Daoy (cell line): ENCODE data around the gene KRTAP10-8. TPM values are rescaled to one million over a fixed set of nuclear protein-coding genes. Genes with fewer than 3 reads are reported as not detected.
"Not testable (repeated sequence)": the region's sequence is repeated elsewhere in the genome, so short reads cannot be mapped to it uniquely, and the experiment has no call there.

Experiments used
- DNase-seq: peaks from one replicate; pipeline ENCODE4 v3.0.0-alpha.2; 2015; ENCODE audit warnings: low read depth
- total RNA-seq: library from RNA; depleted of rRNA; stranded (reverse); fragments of >200 nt; shearing (Covaris generic); gene quantifications from 2 replicates; pipeline ENCODE4 v1.2.3, GENCODE V29; 2014

Gene KRTAP10-8
- total RNA-seq, 1 experiment from 2014 or later = not detected

DNA sequence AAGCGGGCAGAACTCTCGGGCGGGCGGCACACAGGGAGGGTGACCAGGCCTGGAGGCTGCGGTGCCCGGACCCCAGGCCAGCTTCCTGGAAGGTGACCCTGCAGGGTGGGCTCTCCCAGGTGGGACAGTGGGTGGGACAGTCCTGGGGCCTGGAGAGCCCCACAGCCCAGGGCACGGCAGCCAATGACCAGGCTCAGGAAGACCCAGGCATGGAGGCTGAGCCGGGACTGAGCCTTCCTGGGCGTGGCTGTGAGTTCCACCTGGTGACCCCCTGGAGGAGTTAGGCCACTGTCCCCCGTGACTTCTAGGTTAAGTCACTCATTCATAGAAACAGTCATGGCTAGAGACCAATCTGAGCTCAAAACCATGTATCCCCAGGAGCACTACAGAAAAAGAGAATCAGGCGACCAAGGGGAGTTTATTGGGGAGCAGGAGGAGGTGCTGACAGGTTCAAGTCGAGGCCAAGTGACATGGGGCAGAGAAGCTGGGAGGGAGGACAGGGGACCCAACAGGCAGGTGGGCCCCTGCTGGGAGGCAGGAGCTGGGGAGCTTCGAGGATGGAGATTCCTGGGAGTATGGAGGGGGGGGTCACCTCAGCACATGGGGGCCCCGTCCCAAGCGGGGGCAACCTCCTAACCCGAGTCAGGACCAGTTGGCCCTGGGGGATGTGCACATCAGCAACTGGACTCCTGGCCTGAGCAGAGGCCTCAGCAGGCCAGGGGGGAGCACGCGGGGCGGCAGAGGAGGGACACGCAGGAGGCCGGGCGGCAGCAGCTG is 32.6 kb upstream of the KRTAP10-8 start:
- no peak for DNase-seq

- DNase-seq = no peak
These were observed 32.1 kb upstream of the KRTAP10-8 start for GRCh38 chr21:44579833-44580144.

DNA sequence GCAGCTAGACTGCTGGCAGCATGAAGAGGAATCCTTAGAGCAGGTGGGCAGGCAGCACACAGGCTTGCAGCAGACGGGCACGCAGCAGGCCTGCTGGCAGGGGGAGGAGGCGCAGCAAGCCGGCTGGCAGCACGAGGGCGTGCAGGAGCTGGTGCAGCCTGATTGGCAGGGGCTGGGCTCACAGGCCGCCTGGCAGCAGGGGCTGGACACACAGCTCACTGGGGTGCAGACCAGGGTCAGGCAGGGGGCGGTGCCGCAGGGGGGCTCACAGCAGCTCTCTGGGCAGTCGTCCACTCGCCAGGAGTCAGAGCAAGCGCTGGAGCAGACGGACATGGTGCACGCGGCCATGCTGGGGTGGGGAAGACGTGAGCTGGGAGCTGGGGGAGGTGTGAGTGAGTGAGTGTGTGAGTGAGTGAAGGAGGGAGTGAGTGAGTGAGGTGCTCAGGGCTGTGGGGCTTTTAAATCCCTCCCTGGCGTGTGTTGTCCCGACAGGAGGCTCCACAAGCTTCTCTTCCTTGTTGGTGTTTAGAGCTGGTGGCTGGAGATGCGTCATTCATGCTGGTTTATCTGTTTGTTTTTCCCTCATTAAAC is 31.6 kb upstream of the KRTAP10-8 start, which contains the start of gene KRTAP10-5:
TSS of gene KRTAP10-5 (minus strand) at position 374 of the 591 bp plus-strand sequence. CDS start at position 348, 26 bp downstream.
- DNase-seq = not testable (repeated sequence)

DNA sequence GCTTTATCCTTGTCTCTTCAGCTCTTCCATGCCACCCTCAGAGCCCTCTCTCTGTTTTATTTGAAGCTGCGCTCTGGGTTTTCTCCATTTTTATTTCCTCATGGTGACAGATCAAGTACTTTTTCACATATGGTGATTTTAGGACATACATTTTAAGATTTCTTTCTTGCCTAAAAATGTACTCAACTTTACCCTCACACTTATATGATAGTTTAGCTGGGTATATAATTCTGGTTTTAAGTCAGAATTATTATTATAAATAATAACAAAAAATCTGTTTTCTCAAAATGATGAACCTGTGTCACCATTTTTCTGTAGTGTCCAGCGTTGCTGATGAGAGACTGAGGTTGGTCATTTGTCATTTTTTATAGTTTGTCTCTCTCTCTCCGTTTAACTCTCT is 30.7 kb upstream of the KRTAP10-8 start:
- no peak for DNase-seq

DNA sequence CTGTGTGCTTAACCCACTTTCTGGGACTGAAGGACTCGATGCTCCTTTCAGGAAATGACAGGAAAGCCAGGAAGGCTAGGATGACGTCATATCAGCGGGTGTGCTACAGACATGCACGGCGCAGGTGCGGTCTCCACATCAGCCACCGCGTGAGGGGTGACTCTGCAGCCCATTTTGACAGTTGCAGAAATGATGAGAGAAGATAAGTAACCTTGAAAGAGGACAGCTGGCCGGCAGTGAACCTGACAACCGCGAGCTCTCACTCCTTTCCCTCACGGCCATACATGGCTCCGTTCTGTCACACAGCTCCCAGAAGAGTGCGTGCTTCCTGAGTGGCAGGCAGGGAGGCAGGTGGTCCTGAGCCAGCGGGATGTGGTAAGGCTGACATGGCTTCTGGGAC is 29.8 kb upstream of the KRTAP10-8 start:
- DNase-seq = no peak

GRCh38 chr21:44583089-44583799 is 28.6 kb upstream of the KRTAP10-8 start:
- DNase-seq = no peak

GRCh38 chr21:44583800-44584147 is 28.1 kb upstream of the KRTAP10-8 start:
- DNase-seq = no peak

DNA sequence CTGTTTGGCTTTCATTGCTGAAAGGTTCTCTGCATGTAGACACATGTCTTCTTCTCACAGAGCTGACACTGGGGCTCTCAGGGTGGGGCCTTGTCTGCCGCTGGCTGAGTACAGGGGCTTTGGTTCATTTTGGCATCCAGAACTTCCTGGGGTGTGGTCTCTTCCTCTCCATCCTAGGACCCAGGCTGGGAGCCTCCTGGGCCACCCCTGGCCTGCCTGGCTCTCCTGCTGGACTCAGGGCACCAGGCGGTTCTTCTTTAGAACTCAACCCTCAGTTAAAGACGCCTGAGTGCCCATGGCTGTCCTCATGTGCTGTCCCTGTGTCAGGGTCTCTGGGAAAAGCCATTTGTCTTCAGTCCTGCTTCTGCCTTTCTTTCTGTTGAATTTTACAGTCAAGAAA is 26.0 kb upstream of the KRTAP10-8 start:
- DNase-seq = no peak

GRCh38 chr21:44589094-44589493 is 22.8 kb upstream of the KRTAP10-8 start:
- no peak for DNase-seq

GRCh38 chr21:44589586-44590305 is 22.1 kb upstream of the KRTAP10-8 start:
- no peak for DNase-seq

DNA sequence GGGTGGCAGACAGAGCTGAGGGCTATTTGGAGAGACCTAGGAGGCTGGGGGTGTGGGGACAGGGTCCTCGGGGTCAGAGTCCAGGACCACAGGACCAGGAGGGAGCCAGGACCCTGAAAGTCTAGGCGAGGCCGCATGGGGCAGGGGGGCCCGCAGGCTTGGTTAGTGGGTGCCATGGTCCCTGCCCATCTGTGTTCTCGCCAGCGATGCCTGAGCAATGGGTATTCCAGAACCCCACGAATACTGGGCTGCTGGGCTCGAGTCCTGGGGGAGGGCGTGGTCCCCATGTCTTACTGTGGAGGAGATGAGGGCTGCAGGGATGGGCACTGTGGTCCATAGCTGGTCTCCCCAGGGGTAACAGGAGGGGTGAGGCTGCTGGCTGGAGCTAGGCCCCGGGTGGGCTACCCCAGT is 21.6 kb upstream of the KRTAP10-8 start:
- DNase-seq = no peak

- DNase-seq = not testable (repeated sequence)
These were observed 20.7 kb upstream of the KRTAP10-8 start for GRCh38 chr21:44590897-44591800.

- DNase-seq = not testable (repeated sequence)
These were observed 20.1 kb upstream of the KRTAP10-8 start for GRCh38 chr21:44591801-44592130.

DNA sequence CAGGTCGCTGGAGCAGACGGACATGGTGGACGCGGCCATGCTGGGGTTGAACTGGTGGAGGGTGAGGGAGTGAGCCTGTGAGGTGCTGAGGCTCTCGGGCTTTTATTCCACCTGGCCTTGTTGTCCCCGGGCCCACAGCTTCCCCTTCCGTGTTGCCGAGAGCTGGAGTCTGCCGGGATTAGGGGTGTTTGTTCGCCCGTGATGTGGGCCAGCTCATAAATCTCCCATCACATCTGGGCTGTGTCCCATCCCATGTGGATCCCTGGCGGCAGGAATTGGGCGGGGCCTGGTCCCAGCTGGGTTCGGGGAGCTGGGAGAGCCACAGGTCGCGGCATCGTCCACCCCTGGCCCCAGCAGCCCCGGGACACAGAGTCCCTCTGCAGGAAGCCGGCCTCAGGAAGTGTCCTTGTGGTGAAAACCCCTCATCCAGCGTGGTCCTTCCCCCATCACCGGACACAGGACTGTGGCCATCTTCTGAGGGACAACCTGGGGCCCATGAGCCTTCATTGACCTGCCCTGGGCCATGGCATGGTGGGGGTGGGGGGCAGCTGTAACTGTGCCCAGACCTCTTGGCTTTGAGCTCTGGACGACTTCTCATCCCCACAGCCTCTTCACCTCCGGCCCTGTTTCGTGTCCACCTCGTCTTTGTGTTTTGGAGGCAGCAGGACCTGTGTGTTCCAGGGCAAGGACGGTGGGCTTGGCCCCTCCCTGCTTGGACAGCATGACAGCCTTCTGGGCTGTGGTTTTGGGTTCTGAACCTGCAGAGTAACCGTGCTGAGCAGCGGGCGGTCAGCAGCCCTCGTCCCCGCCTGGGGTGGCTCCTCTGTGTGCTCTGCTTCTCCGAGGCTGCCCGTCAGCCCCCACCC is 19.2 kb upstream of the KRTAP10-8 start, which contains the start of gene KRTAP10-6:
TSS of gene KRTAP10-6 (minus strand) at position 60 of the 866 bp plus-strand sequence. CDS start at position 39, 21 bp downstream.
- no peak for DNase-seq

DNA sequence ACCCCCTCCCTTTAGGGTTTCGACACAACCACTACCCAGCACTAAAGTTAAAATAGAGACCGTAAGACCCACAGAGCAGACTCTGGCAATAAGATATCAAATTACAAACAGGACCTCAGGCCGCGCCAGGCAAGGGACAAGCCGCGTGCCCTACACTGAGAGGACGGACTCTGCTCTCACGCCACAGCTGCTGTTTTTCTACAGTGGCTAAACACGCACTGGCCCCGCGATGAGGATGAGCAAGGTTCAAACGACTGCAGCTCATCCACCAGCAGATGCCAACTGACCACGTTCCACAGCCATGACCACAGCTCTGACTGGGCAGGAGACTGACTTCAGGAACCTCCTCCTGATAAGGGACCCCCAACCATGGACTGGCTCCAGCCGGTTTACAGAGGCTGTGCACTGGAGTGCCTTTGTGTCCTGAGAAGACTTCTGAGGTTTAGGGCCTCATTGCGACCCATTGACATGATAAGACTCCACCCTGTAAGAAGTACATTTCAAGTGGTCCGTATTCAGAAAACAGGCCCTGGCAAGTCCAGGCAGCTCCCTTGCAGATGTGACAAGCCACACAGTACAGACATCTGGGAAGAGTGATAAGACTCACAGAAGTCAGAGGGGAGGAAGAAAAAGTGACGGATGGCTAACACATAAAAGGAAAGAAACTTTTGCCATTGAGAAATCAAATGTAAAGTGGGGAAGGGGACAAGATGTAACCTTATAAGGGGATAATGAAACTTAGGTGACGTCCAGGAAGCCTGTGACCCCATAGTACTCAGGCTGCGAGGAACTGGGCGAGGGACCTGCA is 18.1 kb upstream of the KRTAP10-8 start:
- no peak for DNase-seq

DNA sequence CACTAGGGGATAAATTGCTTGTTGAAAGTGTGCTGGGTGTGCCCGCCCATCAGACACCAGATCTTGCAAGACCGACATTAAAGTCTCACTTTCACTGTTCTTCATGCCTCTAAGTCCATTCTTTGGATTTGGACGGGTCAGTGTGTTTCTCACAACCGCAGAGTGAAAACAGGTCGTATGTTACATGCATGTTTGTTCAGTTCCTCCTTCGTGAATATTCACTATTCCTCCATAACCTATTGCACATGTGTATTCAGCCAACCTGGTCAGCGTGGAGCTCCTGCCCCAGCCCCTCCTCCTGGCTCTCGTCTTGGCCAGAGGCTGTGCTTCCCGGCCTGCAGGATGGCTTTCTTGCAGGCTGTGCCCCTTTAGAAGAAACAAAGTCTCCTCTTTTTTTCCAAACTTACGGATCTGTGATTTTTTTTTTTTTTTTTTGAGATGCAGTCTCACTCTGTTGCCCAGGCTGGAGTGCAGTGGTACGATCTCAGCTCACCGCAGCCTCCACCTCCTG is 17.4 kb upstream of the KRTAP10-8 start:
- DNase-seq = no peak

DNA sequence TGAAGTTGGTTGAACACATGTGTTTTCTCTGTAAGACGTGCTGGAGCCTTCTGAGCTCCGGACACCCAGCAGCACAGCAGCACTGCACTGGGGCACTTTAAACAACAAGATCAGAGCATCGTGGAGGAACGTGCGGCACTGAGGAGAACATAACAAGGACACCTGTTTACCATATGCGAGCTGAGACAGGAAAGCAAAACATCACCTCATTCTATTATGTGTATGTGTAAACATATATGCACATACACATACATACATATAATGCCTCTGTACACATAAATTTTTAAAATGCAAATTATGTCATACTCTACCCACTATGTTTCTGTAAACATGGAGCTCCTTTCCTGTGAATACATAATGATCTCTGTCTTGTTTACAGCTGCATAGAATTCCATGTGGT is 16.4 kb upstream of the KRTAP10-8 start:
- DNase-seq = no peak

GRCh38 chr21:44596068-44596725 is 15.7 kb upstream of the KRTAP10-8 start:
- DNase-seq = peak; percentile 42

DNA sequence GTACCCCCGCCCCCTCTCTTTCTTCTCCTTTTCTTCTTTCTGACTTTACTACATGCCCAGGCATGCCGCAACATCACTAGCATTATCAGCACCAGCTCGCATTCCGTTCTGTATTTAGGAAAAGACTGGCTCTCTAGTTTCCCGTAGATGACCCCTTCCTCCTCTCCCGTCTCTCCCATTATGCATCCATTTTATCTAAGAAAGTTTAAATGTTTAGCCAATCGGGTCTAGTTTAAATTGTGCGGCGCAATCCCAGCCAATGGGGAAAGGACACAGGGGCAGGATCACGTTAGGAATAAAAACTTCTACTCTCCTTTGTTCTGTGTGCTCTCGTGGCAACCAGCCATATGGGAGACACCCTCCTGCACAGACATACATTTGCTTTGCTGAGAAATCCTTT is 13.8 kb upstream of the KRTAP10-8 start:
- no peak for DNase-seq
